Stimulated activated CD8-positive, alpha-beta memory T cell treated with anti-CD3 and anti-CD28 coated beads, Interleukin-15, amount 100 ng/mL, for 24 hours (primary cell): Measurements from ENCODE around the gene SMAD7.

Experiments used
- DNase-seq: peaks from one replicate; pipeline ENCODE4 v3.0.0-alpha.2; 2020; ENCODE audit warnings: low read depth

The SMAD7 gene

DNA sequence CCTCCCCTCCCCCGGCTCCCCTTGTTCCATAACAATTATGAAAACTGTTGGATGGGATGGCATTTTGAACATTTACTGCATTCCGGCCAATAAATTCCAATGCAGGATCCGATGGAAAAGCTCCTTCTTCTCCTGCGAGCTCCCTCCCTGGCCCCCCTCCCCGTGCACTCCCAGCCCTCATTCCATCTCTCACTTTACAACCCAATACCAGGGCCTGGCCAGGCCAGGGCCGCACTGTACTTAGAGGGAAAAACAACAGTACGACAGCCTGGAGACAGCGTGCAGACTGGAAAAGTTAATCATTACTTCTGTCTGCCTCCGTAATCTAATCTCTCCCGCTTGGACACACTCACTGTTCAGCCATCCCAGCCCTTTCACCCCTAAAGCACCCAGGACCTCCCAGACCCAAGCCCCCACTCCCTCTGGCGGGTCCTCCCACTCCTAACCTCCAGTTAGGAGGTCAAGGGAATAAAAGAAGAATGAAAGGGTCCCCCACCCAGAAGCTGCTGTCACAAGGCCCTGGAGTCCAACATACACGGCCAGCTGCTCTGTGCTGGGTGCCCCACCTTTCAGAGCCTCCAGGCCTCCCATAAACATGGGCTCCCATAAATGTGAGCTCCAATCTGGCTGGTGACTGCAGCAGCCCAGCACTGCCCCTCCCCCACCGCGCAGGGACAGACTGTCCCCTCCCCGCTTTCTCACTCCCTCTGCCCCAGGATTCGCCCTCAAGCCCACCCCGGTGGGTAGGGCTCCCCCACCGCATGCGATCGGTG is 20.6 kb downstream of the SMAD7 start:
- DNase-seq = no peak

DNA sequence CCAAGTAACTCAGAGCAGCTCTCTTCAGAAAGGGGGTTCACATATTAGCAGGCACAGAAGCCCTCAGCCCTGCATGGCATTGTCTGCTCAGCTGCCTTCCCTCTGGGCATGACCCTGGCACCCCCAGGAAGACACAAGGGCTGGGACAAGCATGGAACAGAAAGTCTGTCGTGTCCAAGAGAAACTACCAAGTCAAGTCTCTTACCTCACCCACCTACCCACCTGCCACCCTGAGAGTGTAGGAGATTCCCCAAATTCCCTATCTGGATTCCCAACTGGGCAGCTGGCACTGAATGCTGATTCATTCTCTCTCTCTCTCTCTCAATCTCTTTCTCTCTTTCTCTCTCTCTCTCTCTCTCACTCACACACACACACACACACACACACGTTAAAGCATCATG is 21.6 kb downstream of the SMAD7 start:
- no peak for DNase-seq

DNA sequence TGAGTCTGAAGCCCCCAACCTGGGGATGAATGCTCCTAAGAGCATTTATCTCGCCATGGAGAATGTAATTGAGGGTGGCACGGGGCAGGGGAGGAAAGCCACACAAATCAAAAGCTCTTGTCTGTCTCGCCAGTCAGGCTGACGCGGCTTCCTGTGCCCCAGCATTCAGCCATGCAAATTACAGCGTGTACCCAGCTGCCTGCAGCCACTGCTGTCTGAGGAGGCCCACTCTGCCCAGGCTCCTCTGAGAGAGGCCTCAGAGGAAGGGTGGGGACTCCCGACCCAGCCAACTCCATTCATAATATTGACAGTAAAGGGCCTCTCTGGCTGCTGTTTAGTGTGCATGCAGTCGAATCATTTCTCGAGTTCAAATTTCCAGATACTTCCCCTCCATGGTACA is 22.0 kb downstream of the SMAD7 start:
- no peak for DNase-seq

DNA sequence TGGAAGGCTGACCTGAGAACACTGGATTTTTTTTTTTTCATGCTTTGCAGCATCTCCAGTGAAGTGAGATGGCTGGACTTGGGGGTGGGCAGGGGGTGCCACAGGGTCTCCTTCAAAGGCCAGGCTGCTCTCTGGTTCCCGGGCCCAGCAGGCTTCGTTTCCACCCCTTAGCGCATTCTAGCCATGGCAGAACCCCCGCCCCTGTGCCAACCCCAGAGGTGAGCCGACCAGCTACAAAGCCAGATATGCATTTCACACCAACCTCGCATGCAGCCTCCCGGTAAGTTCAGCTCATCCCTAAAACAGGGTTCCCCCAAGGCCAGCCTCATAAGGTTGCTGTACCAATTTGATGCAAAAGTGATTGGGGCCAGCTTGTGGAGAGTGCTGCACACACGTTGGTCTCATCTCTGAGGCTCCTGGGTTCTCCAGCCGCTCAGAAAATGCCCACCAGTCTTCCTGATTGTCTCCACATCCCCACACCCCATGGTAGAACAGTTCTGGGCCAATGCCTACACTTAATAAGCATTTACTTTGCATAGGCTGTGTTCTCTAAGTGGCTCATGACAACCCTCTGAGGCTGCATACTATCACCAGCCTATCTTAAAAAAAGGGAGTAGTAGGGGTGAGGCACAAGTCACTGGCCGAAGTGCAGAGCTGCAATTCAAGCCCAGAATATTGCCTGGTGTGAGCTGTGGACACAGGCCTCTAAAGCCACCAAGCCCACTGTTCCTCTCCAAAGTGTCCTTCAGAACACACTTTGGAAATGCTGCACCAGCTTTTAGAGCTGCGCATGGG is 23.3 kb downstream of the SMAD7 start:
- DNase-seq = no peak

DNA sequence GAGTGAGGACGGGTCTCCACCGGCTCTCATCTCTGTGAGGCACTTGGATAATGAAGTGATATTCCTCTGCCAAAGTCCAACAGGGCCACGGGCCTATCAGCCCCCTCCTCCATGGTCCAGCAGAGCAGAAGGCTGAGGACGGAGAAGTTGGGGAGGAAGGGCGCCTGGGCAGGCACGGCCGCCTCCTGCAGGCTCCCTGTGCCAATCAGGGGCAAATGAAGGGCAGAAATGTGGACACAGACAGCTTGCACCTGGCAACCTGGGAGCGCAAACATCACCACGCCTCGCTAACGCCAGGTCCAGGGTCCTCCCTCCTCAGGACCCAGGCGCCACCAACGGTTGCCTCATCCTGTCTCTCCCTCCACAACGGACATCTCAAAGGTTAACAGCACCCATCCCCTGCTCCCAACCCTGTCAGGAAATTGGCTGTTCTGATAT is 24.3 kb downstream of the SMAD7 start:
- DNase-seq = no peak

DNA sequence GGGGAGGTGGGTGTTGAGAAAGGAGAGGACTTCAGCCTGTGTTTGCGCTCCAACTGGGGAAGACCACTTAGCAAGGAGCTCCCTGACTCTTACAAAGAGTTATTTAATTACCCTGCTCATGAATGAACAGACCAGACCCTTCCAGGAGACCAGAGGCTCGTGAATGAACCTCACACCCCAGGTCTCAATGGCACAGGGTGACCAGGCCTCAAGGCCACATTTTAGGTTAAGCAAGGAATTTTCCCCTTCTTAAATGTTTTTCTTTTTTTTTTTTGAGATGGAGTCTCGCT is 25.3 kb downstream of the SMAD7 start:
- DNase-seq = no peak

DNA sequence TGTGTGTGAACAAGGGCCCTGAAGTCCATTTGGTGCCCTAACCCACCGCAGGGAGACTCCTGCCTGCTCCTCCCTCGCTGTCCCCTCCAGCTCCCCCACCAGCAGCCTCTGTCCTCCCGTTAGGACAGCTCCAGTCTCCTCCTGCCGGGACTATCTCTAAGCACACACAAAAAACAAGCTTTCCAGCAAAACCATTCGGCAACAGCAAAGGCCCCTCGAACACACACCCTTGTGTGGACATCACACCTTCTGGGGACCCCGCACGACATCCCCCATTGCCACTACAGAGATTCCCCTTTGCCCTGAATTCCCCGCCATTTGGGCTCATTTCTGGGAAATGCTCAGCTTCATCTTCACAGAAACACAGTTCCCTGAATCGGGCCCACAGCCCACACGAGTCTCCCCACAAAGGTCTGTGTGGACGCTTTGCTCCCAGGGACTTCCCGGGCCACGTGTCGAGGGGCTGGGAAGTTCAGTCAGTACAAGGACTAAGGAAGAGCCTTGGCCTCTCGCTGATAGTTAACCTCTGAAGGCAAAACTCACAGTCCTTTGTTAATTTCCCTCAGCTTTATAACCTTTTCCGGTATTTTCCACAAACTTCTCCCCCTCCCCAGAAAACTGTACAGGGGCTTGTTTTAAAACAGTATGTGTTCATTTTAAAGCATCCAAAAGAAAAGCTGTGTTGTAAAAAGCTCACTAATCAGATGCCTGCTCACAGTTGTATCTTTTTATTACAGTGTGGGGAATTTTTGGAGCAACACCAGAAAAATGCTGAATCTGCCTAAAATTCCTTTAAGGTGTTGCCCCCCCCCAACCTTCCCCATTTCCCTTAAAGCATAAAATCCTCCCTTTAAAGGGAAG is 25.9 kb downstream of the SMAD7 start:
- no peak for DNase-seq

DNA sequence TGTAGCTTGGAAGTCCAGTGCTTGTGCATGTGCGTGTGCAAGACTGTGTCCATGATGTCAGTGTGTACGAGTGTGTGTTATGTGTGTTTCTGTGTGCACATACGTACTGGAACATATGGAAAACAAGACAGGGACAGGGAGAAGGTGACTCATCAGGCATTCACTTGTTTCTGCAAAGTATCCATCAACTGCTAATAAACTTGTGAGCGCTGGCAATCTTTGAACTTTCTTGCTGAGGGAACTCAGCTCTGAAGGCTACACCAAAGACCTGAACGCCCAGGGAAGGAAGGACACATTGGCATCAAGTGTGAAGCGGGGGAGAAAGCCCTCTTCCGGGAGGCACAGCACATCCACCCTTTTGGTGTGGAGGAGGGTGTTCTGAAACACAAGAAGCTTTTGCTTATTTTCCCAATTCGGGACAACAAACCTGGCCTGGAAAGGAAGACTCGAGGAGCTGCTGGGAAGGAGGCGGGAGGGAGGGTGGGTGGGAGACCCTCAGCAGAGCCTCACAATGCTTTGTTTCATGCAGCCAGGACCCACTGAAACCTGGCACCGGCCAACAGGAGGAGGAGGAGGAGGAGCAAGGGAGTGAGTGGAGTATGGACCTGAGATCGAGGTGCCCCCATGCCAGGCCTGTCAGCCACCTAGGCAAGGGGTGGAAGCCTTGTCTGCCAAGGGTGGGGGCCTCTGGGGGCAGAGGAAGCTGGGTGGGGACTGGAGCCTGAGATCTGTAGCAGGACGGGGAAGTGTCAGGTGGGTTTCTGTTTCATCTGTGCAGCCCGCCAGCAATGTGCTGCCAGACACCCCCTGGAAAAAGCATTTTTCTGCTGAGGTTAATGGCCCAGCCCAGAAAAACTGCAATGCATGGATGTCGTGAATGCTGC is 26.8 kb downstream of the SMAD7 start:
- no peak for DNase-seq

DNA sequence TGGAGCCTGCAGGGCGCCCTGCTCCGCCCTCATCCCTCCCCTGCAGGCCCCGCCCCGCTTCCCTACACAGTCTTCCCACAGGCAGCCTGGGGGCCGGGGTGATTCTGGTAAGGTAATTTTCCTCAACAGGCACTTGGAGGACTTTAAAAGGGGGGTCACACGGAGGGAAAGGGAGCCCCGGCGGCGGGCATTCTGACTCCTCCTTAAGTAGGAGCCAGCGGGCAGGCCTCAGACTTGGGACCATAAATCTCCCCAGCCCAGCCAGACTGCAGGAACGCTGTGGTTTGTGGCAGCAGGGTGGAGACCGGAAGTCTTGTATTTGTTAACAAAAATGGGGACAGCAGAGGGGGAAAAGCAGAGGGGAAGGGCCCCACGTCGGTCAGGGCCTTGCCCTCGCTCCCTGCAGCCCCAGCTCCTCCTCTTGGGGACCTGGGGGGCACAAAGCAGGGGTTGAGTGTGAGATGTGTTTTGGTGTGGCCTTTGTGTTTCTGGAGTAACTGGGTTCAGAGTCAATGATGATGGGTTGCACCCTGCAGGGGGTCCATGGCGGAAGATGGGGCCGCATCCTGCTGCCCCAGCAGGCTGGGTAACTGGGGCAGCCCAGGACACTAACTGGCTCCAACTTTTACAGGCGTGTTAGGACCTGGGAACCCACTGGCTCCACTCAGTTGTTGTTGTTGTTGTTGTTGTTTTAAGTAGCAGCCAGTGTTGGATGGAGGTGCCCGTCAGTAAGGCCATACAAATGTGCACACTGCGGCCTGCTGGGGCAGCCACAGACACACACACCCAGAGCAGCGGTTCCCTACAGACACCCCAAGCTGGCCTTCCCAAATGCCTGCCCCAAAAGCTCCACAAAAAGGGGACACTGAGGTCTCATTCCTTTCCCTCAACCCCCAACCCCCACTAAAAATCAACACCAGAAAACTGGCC is 27.7 kb downstream of the SMAD7 start:
- no peak for DNase-seq

DNA sequence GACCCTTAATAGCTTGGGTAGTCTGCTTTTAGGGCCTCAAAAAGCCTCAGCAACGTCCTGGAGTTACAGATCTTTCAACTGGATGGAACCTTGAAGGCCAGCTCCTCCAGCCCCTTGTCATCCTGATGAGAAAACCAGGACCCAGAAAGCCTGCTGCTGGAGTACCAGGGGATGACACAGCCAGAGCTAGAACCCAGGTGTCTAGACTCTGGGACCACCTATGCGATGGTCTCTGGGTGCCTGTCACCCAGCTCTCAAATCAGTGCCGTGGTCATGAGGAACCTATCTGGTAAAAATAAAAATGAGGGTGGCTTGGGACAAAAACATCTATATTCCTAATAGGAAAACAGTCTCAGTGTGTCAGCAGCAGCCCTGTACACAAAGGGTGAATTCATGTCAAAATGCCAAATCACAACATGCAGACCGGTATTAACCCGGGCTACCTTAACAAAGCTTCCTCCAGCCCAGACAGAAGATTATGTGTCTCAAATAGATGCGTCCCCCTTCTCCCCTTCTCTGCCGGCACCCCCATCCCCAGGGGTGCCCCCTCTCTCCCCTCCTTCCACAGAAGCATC is 28.5 kb downstream of the SMAD7 start:
- DNase-seq = no peak

DNA sequence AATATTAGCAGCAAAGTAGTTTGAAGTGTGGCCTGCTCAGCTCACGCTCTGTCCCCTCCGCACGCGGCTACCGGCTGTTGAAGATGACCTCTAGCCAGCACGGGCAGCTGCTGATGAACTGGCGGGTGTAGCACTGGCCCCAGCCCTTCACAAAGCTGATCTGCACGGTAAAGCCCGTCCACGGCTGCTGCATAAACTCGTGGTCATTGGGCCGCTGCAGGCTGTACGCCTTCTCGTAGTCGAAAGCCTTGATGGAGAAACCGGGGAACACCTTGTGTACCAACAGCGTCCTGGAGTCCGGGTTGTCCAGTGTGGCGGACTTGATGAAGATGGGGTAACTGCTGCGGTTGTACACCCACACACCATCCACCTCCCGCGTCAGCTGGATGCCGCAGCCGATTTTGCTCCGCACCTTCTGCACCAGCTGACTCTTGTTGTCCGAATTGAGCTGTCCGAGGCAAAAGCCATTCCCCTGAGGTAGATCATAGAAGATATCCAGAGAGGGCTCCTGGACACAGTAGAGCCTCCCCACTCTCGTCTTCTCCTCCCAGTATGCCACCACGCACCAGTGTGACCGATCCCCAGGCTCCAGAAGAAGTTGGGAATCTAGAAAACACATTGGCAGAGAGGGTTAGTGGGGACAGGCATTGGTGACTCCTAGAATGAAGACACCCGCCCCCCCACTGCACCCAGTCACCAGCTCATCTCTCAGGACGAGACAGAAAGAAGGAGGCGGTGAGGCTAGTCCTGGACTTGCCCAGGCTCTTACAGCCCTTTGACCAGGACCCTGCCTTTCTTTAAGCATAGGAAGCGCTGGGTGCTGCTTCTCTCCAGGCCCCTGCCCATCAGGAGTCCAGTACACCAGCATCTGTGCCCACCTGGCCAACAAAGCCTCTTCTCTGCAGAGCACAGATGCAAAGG is 29.2 kb downstream of the SMAD7 start:
- DNase-seq = no peak

DNA sequence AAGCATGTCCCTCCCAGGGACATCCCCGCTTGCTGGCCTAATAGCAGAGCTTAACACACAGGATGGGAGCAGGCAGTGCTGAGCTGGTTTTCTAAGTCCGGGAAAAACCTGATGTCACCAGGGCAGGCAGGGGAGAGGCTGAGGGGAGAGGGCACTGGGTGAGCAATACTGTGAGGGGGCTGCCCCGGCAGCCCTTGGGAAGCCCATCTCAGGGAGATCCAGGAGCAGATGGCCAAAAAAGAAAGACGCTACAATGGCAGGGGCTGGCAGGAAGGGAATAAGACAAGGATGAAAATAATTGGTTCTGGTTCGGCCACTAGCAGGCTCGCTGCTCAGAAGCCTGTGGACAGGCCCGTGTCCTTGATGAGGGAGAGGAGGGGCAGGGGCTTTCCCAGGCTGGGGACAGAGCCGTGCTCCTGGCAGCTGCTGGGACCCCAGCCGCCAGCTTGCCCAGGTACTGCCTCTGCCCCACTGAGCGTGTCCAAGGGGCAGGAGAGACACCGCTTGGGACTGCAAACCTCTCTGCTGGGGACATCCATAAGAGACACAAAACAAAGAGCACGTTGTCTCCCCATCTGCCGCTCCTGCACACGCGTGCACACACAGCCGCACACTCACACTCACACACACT is 30.2 kb downstream of the SMAD7 start:
- no peak for DNase-seq

DNA sequence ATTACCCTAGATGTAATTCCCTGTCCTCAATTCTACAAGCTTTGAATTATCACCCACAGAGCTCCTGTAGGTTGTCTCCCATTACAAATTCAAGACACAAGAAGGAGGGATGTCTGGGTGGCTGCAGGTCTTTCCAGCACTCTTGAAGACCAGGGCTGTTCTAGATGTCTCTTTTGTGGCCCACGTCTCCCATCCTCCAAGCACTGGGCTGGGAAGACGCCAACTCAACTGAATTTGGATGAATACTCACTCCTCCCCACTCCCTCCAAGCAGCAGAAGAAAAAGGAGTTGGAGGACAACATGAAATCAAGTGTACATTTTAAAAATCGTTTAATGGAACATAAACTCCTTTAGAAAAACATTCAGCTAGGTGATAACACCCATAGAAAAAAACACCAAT is 31.2 kb downstream of the SMAD7 start:
- no peak for DNase-seq

DNA sequence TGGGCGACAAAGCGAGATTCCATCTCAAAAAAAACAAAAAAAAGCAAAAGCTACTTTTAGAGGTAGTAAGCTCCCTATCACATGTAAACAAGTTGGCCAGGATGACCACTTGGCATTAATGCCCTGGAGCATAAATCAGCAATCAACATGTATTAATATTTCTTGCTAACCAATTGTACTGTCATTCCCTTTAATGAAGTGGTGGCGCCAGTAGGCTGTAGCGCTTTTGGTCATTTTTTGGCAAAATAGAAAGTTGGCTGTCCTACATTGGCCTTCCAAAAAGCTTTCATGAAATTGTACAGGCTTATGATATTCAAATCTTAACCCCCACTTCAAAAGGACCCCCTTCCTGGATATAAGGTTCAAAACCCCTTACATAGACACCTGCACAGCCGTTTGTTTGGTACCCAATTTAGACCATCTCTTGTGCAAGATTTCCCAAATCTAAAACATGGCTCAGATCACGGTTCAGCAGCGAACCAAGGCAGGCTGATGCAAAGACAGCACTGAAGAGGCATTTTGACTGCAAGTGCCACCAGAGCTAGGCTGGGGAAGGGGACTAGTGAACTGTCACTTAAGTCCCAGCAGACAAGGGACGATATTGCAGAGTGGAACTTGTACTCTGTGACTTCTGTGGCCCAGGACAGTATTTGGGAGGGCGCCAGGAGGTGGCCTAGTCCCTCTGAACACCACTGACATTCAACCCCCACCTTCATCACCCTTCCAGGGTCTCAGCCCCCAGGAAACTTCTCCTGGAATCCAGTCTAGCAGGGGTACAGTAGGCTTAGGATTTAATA is 31.9 kb downstream of the SMAD7 start:
- DNase-seq = no peak

DNA sequence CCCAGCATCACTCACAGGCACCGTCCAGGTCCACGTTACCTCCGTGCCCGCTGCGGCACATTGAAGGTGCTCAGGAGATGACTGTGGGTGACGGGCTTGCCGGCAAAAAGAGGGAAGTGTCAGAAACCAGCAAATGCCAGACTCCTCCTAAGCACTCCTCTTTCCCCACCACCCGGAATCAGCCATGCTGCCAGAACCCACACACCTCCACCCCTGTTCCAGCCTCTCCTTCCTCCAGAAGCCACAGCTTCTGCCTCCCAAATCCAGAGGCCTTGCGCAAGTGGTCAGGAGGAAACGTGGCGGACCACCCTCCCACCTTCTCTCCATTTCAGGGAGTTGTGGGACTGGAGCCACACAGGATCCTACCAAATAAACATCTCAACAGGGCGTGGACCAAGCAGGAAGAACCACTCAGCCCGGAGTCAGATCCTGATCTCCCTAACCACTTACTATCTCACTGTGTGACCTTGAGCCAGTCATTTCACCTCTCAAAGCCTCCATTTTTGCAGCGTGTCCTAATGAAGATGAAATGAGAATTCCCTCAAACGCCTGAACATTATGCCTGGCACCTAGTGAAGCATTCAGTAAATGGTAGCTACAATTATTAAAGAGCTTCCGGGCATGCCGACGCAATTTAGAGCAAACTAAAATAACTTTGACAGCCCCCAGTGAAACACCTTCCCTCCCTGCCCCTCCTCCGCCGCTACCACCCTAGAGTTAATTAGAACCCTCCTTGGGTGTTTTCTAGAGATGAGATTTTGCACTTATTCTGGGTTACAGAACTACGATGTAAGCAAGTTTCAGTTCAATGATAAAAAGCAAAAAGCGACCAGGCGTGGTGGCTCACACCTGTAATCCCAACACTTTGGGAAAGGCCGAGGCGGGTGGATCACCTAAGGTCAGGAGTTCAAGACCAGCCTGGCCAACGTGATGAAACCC is 32.9 kb downstream of the SMAD7 start:
- no peak for DNase-seq

DNA sequence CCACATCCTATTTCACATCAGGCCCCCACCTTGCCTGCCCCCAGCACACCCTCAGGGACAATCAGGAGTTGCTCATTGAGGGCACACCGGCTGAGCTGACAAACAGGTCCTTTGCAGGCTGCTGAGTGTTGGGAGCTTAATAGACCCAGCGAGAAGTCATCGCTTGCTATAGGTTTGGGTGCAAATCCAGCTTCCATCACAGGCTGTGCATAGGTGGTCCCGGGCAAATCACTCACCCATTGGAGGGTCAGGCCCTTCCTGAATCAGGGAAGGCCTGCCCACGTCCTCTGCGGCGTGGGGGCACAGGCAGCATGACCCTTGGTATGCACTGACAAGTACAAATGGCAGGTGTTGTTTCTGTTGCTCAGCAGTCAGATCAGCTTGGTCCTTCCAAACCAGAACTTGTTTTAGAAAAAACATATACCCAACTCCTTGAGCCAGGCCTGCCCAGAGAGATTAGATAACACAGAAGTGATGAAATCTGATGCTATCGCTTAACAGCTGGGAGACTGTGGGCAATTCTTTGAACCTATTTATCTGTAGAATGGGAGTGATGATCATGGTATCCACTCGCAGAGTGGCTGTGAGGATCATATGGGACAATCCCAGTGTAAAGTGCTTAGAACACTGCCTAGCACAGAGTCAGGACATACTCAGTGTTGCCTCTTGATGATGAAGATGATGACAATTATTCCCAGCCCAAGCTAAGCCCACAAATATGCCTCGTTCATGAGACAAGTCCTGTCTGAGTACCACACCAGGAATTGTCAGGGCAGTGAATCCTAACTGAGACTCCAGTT is 34.9 kb downstream of the SMAD7 start:
- no peak for DNase-seq
